ENCODE measurements around the gene HRH2. TPM values are rescaled to one million over a fixed set of nuclear protein-coding genes. Genes with fewer than 3 reads are reported as not detected.

The HRH2 gene
- total and polyA plus RNA-seq, 4 donors: 1.8 to 36.1 (median 9.9) TPM

- Histone ChIP-seq H3K4me1 (ENCODE audit: control insufficient read depth in 5 of 5, insufficient read depth in 5 of 5, low read length in 5 of 5) (no peaks in the 10 kb centered on the region), H3K27me3 (ENCODE audit: control insufficient read depth in 3 of 3, insufficient read depth in 3 of 3, low read length in 2 of 3) (no peaks in the 10 kb centered on the region), H3K9me3 (ENCODE audit: control insufficient read depth in 4 of 4, insufficient read depth in 3 of 4, low read length in 3 of 4) (peaks cover 0 to 26% (median 6%) of the 10 kb centered on the region in 4 donors), H3K9ac (ENCODE audit: insufficient read depth in 1 of 2, low read length in 2 of 2) (no peak overlapping the region), H3K4me3 (no peak overlapping the region), H3K27ac (ENCODE audit: low read depth in 1 of 2, low read length in 1 of 2) (no peak overlapping the region), H3K36me3 (ENCODE audit: control insufficient read depth in 4 of 4, insufficient read depth in 4 of 4, low read length in 4 of 4) (no peaks in the 10 kb centered on the region)
- TF ChIP-seq, protein P1, sequence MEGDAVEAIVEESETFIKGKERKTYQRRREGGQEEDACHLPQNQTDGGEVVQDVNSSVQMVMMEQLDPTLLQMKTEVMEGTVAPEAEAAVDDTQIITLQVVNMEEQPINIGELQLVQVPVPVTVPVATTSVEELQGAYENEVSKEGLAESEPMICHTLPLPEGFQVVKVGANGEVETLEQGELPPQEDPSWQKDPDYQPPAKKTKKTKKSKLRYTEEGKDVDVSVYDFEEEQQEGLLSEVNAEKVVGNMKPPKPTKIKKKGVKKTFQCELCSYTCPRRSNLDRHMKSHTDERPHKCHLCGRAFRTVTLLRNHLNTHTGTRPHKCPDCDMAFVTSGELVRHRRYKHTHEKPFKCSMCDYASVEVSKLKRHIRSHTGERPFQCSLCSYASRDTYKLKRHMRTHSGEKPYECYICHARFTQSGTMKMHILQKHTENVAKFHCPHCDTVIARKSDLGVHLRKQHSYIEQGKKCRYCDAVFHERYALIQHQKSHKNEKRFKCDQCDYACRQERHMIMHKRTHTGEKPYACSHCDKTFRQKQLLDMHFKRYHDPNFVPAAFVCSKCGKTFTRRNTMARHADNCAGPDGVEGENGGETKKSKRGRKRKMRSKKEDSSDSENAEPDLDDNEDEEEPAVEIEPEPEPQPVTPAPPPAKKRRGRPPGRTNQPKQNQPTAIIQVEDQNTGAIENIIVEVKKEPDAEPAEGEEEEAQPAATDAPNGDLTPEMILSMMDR (IDR thresholded peaks at IDR 0.05; ENCODE audit: control extremely low read depth, extremely low read depth): no peak
- DNase-seq (no peak), ATAC-seq (ENCODE audit: insufficient read depth, low FRiP score) (no peak)
- 89 to 92% methylated on average over 6 of the region's 6 CpGs for WGBS, 2 donors
These were observed 28.6 kb upstream of the HRH2 start for GRCh38 chr5:175629261-175629660.

GRCh38 chr5:175629793-175630192 is 28.1 kb upstream of the HRH2 start:
- ATAC-seq (ENCODE audit: insufficient read depth, low FRiP score) (no peak), DNase-seq (no peak)
- H3K27ac ChIP-seq (ENCODE audit: low read depth in 1 of 2, low read length in 1 of 2): no peak overlapping the region
- WGBS, 2 donors: 70 to 86% methylated on average over 1 of the region's 1 CpG
- H3K4me3 ChIP-seq: no peak overlapping the region
- H3K9ac ChIP-seq (ENCODE audit: insufficient read depth in 1 of 2, low read length in 2 of 2): no peak overlapping the region
- H3K36me3 ChIP-seq (ENCODE audit: control insufficient read depth in 4 of 4, insufficient read depth in 4 of 4, low read length in 4 of 4): no peaks in the 10 kb centered on the region
- TF ChIP-seq, protein P1 (IDR thresholded peaks at IDR 0.05; ENCODE audit: control extremely low read depth, extremely low read depth): no peak
- no peaks in the 10 kb centered on the region for H3K27me3 ChIP-seq (ENCODE audit: control insufficient read depth in 3 of 3, insufficient read depth in 3 of 3, low read length in 2 of 3)
- H3K9me3 ChIP-seq (ENCODE audit: control insufficient read depth in 4 of 4, insufficient read depth in 3 of 4, low read length in 3 of 4): peaks cover 0 to 26% (median 6%) of the 10 kb centered on the region in 4 donors
- no peaks in the 10 kb centered on the region for H3K4me1 ChIP-seq (ENCODE audit: control insufficient read depth in 5 of 5, insufficient read depth in 5 of 5, low read length in 5 of 5)

GRCh38 chr5:175635854-175636584 is 21.9 kb upstream of the HRH2 start:
- Histone ChIP-seq H3K4me1 (ENCODE audit: control insufficient read depth in 5 of 5, insufficient read depth in 5 of 5, low read length in 5 of 5) (no peaks in the 10 kb centered on the region), H3K9me3 (ENCODE audit: control insufficient read depth in 4 of 4, insufficient read depth in 3 of 4, low read length in 3 of 4) (no peaks in the 10 kb centered on the region), H3K27ac (ENCODE audit: low read depth in 1 of 2, low read length in 1 of 2) (no peak overlapping the region), H3K9ac (ENCODE audit: insufficient read depth in 1 of 2, low read length in 2 of 2) (no peak overlapping the region), H3K27me3 (ENCODE audit: control insufficient read depth in 3 of 3, insufficient read depth in 3 of 3, low read length in 2 of 3) (no peaks in the 10 kb centered on the region), H3K36me3 (ENCODE audit: control insufficient read depth in 4 of 4, insufficient read depth in 4 of 4, low read length in 4 of 4) (no peaks in the 10 kb centered on the region), H3K4me3 (no peak overlapping the region)
- ATAC-seq (ENCODE audit: insufficient read depth, low FRiP score): no peak
- TF ChIP-seq, protein P1 (IDR thresholded peaks at IDR 0.05; ENCODE audit: control extremely low read depth, extremely low read depth): no peak
- no peak for DNase-seq
- WGBS, 2 donors: 75 to 82% methylated on average over 7 of the region's 7 CpGs
